ENCODE results near the gene FAM171A1. TPM values are rescaled to one million over a fixed set of nuclear protein-coding genes. Genes with fewer than 3 reads are reported as not detected.
"Not testable (repeated sequence)": the region's sequence is repeated elsewhere in the genome, so short reads cannot be mapped to it uniquely, and the experiment has no call there.

FAM171A1 gene
- total RNA-seq, 1 donor from 2014 or later: 3.9 TPM

DNA sequence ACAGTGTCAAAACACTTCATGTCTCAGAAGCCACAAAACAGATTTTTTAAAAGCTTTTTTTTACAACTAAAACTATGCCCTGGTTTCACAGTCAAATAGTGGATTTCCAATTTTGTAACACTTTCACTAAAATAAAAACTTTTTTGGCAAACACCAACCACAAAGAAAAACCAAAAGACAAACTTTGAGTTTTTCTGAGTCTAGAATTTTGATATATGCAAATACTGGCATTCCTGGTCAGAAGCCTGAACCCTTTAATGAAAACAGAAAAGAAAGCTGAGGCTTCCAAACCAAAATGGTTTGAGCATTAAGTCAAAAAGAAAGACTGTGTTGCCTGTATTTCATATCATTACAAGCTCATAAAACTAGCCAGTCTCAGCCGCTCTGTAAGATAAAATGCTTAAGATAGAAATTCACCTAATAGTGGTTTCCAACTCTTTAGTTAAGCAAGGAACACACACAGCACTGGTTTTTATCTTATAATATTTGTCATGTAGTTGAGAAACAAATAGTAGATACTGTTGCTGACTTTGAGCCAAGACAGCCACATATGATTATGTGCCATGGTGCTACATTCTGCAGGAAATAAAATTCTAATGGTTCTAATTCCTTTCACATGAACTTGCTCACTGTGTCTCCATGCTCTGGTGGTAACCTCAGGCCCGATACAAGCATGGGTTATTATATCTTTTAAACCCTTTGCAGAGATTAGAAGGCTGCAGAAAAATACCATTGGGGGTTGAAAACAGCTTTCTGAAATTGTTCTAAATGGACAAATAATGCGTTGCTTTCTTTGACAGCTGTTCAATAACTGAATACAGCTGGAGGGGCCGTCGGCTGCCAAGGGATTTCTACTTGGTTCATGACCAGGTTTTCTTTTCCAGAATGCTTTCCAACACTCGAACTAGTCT lies 49.4 kb downstream of the FAM171A1 start:
- intact Hi-C loops (cut with micrococcal nuclease): no loop called here

DNA sequence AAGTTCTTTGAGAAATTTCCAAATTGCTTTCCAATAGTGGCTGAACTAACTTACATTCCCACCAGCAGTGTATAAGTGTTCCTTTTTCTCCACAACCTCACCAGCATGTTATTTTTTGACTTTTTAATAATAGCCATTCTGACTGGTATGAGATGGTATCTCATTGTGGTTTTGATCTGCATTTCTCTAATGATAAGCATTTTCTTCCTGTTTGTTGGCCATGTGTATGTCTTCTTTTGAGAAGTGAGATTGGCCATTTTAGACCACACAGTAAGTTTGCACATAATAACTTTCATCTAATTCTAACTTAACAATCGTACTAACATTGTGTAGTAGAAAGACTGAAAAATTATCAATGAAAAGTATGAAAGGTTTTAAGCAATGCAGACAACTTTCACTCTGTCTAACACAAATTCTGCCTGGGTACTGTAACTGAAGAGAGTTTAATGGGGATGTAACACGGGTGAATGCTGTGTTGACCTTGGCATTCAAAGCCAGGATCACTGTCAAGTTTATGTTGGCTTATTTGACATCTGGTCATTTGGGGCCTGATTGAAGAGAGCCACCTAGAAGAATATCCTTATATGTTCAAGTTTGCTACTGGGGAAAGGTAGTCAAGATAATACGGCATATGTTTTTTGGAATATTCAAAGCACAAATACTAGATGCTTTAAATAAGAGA lies 50.4 kb downstream of the FAM171A1 start:
- intact Hi-C loops (cut with micrococcal nuclease): no loop called here

DNA sequence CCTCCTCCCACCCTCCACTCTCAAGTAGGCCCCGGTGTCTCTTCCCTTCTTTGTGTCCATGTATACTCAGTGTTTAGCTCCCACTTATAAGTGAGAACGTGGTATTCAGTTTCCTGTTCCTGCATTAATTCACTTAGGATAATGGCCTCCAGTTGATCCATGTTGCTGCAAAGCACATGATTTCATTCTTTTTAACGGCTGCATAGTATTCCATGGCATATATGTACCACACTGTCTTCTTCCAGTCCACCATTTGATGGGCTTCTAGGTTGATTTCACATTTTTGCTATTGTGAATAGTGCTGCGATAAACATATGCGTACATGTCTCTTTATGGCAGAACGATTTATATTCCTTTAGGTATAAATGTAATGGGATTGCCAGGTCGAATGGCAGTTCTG lies 51.0 kb downstream of the FAM171A1 start:
- intact Hi-C loops (cut with micrococcal nuclease): no loop called here

DNA sequence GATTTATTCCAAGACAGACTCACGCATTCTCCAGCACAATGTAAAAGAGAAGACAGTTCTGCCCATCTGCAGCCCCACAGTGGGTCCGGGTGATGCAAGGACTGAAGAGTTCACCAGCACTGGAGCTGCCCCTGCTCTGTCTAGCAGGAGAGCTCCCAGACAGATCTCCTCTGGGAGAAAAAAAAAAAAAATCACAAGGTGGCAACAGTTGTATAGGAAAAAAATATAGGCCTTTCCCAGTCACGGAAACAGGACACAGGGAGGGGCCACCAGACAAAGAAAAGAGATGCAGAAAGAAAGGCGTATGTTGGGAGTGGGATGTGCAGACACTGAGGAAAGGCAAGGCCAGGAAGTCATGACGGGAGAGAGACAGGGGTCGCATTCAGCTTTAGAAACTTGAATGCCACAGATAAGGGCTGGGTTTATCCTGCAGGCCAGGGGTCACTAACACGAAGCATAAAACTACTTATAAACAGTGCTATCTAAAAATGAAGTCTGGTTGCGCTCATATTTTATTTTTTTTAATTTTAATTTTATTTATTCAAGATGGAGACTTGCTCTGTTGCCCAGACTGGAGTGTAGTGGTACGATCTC lies 54.1 kb downstream of the FAM171A1 start:
- intact Hi-C loops (cut with micrococcal nuclease): no loop called here

DNA sequence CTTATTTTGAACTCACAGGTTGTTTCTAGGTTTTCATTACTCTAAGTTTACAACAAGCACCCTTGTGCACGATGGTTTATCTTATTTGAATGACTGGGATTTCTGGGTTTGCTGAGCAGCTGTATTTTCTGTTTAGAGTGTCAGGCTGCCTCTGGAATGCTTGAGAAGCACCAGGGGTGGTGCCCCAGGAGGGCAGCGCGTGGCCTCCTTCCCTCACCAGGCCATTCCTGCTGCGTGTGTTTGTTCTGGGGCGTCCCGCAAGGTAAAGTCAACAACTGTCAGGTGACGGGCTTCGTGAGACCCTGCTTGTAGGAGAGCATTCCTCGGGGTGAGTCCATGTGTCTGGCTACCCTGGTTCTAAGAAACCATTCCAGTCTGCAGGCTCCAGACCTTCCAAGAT lies 54.9 kb downstream of the FAM171A1 start:
- intact Hi-C loops (cut with micrococcal nuclease): no loop called here

- intact Hi-C loops (cut with micrococcal nuclease): no loop called here
These were observed 55.8 kb downstream of the FAM171A1 start for GRCh38 chr10:15315286-15315685.

GRCh38 chr10:15314482-15315045 lies 56.5 kb downstream of the FAM171A1 start:
- intact Hi-C loops (cut with micrococcal nuclease): no loop called here

- intact Hi-C loops (cut with micrococcal nuclease): no loop called here
These were observed 57.2 kb downstream of the FAM171A1 start for GRCh38 chr10:15313843-15314242.

- intact Hi-C loops (cut with micrococcal nuclease): no loop called here
These were observed 58.0 kb downstream of the FAM171A1 start for GRCh38 chr10:15313047-15313446.

DNA sequence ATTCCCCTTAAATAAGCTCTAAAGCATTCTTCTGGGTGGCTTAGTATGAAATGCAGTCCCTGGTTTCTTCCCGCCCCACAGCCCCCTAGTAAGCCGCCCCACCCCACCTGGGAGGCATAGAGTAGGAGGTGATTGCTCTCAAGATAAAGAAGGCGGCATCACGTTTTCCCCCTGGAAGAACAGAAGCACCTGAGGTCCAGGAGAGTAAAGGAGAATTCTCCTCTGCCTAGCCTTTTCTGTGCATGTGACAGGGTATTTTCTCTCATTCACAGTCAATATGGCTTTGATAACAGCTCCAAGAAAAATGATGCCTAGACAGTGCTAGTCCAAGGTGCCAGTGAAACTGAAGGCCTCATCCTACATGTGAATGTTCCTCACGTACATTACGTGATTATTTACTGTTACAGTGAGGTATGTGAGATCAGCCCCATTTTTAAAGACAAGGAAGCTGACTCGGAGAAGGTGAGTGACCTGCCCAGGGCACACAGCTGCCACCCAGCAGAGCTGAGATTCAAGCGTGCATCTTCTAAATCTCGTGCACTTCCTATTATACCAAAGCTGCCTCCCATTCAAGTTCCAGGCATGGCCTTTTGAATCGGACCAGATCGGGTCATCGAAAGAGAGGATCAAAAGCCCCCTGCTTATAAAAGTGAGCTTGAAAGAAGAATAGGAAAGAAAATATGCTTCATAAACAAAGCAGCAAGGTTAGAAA lies 59.4 kb downstream of the FAM171A1 start:
- intact Hi-C loops (cut with micrococcal nuclease): no loop called here

DNA sequence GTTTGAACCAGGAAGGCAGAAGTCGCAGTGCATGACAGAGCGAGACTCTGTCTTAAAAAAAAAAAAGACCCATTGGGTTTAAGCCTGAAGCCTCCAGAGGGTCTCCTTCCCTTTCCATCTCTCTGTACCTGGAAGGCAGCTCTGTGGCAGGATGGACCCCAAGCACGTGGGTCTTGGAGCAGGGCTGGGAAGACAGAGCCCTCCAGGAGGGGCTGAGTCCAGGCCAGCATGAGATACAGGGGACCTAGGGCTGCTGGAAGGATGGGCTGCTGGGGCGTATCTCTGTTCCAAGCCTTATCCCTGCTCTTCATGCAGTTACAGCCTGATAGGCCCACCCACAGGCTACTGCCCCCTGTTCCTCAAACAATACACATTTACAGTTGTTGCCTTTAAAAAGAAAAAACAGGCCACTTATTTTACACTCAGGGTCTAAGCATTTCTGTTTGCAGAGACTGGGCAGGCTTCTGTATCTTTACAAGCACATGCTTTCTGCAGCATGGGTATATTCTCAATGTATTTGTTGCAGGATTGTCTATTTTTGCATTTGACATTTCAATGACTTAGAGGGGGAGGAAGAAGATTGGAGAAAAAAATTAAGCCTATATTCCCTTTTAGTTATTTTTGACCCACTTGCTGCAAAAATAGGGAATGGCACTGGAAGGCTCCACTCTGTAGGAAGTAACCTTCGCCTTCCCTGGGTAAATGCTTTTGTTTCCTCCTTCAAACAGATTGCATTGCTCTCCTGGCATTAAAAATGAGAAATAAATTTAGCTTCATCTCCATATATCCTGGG lies 60.1 kb downstream of the FAM171A1 start:
- intact Hi-C loops (cut with micrococcal nuclease): no loop called here

DNA sequence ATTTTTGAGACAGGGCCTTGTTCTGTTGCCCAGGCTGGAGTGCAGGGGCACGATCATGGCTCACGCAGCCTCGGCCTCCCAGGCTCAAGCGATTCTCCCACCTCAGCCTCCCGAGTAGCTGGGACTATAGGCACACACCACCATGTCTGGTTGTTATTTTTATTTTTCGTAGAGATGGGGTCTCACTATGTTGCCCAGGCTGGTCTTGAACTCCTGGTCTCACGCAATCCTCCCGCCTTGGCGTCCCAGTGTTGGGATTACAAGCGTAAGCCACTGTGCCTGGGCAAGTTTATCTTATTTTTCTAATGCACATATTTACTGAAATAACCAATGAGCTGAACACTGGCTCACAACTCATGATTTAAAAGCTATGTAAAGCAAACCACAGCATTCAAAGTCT lies 61.9 kb downstream of the FAM171A1 start:
- intact Hi-C loops (cut with micrococcal nuclease): no loop called here

DNA sequence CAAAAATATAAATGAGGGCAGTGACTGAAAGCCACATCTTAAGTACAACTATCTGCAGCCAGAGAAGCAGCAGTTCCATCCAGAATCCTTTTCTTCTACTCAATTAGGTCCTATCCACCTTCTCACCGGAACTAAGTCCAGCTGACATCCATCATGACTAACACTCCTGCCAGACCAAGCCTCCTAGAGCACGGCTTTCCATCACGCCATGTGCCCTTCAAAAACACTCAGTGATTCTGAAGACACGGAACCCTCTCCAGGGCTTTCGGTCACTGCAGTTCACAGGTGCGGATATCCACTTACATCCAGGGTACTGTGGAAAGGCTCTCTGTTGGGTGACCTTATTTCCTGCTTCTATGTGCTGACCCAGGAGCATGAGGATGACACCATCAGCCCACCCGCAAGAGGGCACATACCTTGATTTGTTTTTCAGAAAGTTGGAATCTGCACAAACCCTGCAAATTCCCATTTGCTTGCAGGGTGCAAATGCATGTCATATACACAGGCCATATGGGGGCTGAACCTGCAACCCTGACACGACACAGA lies 64.3 kb downstream of the FAM171A1 start:
- intact Hi-C loops (cut with micrococcal nuclease): no loop called here

DNA sequence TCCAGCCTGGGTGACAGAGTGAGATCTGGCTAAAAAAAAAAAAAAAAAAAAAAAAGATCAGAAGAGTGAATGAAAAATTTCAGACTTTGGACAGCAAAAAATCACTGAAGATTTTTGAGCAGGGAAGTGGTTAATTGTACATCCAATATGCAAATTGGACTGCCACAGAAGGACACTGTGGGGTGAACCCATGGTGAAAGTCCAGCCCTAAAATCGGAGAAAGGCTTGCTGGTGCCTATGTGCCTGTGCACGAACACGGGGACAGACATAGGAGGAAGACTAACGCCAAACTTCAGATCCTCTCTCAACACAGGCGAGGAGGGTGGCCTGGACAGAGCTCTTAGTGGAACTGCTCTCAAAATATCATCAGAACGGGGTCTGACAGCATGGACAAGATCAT lies 65.5 kb downstream of the FAM171A1 start:
- intact Hi-C loops (cut with micrococcal nuclease): no loop called here

- intact Hi-C loops (cut with micrococcal nuclease): no loop called here
These were observed 65.9 kb downstream of the FAM171A1 start for GRCh38 chr10:15305161-15305560.

GRCh38 chr10:15302188-15302956 lies 68.7 kb downstream of the FAM171A1 start:
- intact Hi-C loops (cut with micrococcal nuclease): not testable (repeated sequence)

- intact Hi-C loops (cut with micrococcal nuclease): no loop called here
These were observed 70.4 kb downstream of the FAM171A1 start for GRCh38 chr10:15300697-15301096.

DNA sequence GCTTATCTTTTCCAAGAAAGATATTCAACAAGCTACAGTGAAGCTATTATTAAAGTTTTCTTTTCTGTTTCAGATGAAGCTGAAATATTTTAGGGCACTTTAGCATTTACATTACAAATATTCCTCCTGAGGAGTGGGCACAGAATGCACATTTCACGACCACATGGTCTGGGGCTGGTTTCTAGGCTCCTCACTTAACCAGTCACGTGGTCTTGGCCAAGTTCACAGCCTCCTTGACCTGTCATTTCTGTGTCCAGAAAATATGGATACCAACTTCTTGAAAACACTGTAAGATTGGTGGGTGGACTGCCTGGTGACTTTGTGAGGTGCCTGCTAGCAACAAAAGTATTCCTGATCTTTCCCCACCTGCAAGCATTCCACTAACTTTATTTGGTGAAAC lies 70.9 kb downstream of the FAM171A1 start:
- intact Hi-C loops (cut with micrococcal nuclease): no loop called here

DNA sequence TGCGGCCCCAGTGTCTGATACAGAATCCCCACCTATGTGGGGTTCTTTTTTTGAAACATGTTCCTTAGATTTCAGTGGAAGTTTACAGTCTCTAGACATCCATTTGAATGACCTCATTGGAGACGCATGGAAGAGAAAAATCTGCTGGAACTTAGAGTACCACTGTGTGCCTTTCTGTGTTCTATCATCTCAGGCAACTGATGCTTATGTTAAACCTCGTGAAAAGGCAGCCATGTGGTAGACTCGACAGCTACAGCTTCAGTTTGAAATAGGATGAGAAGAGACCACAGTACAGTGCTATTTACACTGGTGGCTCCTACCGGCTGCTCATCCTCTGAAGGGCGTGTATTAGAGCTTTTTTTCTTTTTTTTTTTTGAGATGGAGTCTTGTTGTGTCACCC lies 74.4 kb downstream of the FAM171A1 start:
- intact Hi-C loops (cut with micrococcal nuclease): no loop called here
